HepG2 (cell line): ENCODE results near the gene GDF11. TPM values are rescaled to one million over a fixed set of nuclear protein-coding genes. Genes with fewer than 3 reads are reported as not detected.

Experiments used
- ARHGAP35 ChIP-seq: sonication (generic); formaldehyde crosslinking; IDR thresholded peaks from 2 replicates; pipeline ENCODE4 v1.9.0; 2022; ENCODE audit warnings: mild to moderate bottlenecking, inconsistent platforms, moderate library complexity, missing genetic modification reagents, borderline replicate concordance
- ATF7-NPFF ChIP-seq: sonication (generic); formaldehyde crosslinking; IDR thresholded peaks from 2 replicates; pipeline ENCODE4 v1.8.1; 2023; ENCODE audit warnings: mild to moderate bottlenecking, low read depth, missing genetic modification reagents, moderate library complexity
- CHCHD3 ChIP-seq: sonication (generic); formaldehyde crosslinking; IDR thresholded peaks from 2 replicates; pipeline ENCODE4 v1.8.0; 2022; ENCODE audit warnings: mild to moderate bottlenecking, missing genetic modification reagents, moderate library complexity
- HNRNPK ChIP-seq: fragments of 200-400 bp; formaldehyde crosslinking; IDR thresholded peaks from 2 replicates; pipeline ENCODE4 v1.6.1; 2018; ENCODE audit warnings: low read length, low read depth, moderate library complexity, mild to moderate bottlenecking; ENCODE audit not compliant: poor library complexity, severe bottlenecking
- NFATC3 ChIP-seq: sonication (generic); formaldehyde crosslinking; IDR thresholded peaks from 2 replicates; pipeline ENCODE4 v1.5.1; 2020; ENCODE audit warnings: mild to moderate bottlenecking, missing genetic modification reagents
- POGZ ChIP-seq: sonication (generic); formaldehyde crosslinking; IDR thresholded peaks from 2 replicates; pipeline ENCODE4 v1.4.0; 2020; ENCODE audit warnings: mild to moderate bottlenecking, missing genetic modification reagents
- RCOR2 ChIP-seq: IDR thresholded peaks from 2 replicates; pipeline ENCODE4 v1.6.1; 2016; ENCODE audit warnings: missing biosample characterization, missing genetic modification reagents
- SUZ12 ChIP-seq: fragments of 150-350 bp; IDR thresholded peaks from 2 replicates; pipeline ENCODE4 v1.6.1; 2014; ENCODE audit warnings: low read depth, low read length
- ZBTB10 ChIP-seq: sonication (generic); formaldehyde crosslinking; IDR thresholded peaks from 2 replicates; pipeline ENCODE4 v1.4.0; 2020; ENCODE audit warnings: missing genetic modification reagents, borderline replicate concordance
- ZNF34 ChIP-seq: sonication (generic); formaldehyde crosslinking; IDR thresholded peaks from 2 replicates; pipeline ENCODE4 v1.4.0; 2020; ENCODE audit warnings: mild to moderate bottlenecking, missing genetic modification reagents, borderline replicate concordance
- ZNF446 ChIP-seq: sonication (generic); formaldehyde crosslinking; IDR thresholded peaks from 2 replicates; pipeline ENCODE4 v1.5.0; 2020; ENCODE audit warnings: mild to moderate bottlenecking, missing genetic modification reagents
- ZNF841 ChIP-seq: sonication (generic); formaldehyde crosslinking; IDR thresholded peaks from 2 replicates; pipeline ENCODE4 v1.8.1; 2023; ENCODE audit warnings: missing genetic modification reagents, borderline replicate concordance
- ZSCAN29 ChIP-seq: sonication (generic); formaldehyde crosslinking; conservative IDR thresholded peaks from 2 replicates; pipeline ENCODE4 v1.4.0; 2020; ENCODE audit warnings: mild to moderate bottlenecking, missing genetic modification reagents
- polyA plus RNA-seq, 8 experiments: library from polyadenylated mRNA; depleted of rRNA in 3 of 8; stranded (reverse) in 7 of 8; unstranded in 1 of 8; fragments of >200 nt; fragmentation: Illumina TruSeq in 4 of 8; extraction: Trizol in 4 of 8; gene quantifications; 2 replicates each; pipeline versions ENCODE4 v1.2.1 to v1.2.3, GENCODE V29; 2011 to 2016; ENCODE audit warnings: low read depth in 4 of 8, missing spikeins in 1 of 8, mixed read lengths in 1 of 8; ENCODE audit not compliant: insufficient read depth in 1 of 8
- total RNA-seq, 5 experiments: library from RNA; depleted of rRNA; stranded (reverse); fragments of >200 nt; fragmentation: Illumina TruSeq; extraction: Trizol; gene quantifications; 2 replicates each; pipeline ENCODE4 v1.2.3, GENCODE V29; 2016; ENCODE audit warnings: low read depth in 1 of 5
- TF ChIP-seq, protein P1 (sequence below): fragments of 450-650 bp; IDR thresholded peaks from 2 replicates; pipeline ENCODE4 v1.6.1; 2017
- TF ChIP-seq, protein P2 (sequence below): sonication (generic); formaldehyde crosslinking; IDR thresholded peaks from 2 replicates; pipeline ENCODE4 v1.8.0; 2022; ENCODE audit warnings: missing genetic modification reagents, mild to moderate bottlenecking, moderate library complexity, borderline replicate concordance
- TF ChIP-seq, protein P3 (sequence below), 2 experiments: sonication (generic) in 1 of 2; formaldehyde crosslinking in 1 of 2; IDR thresholded peaks; 2 replicates each; pipeline versions ENCODE4 v1.4.0 to v1.6.1; 2018 to 2020; ENCODE audit warnings: missing genetic modification reagents in 2 of 2, borderline replicate concordance in 1 of 2, low read depth in 1 of 2, mild to moderate bottlenecking in 1 of 2, missing biosample characterization in 1 of 2
- TF ChIP-seq, protein P4 (sequence below): IDR thresholded peaks from 2 replicates; pipeline ENCODE4 v1.6.1; 2012; ENCODE audit warnings: inconsistent platforms

Gene GDF11
- total and polyA plus RNA-seq, 2 of the 13 experiments (the other 11 are each of a cell fraction or from before 2014, with no cell fraction given): 0.63 to 1.5 TPM

- TF ChIP-seq ZNF841 (CRISPR knock-in tag) (no peak), SUZ12 (no peak), ARHGAP35 (CRISPR knock-in tag) (no peak), HNRNPK (peak; percentile 72), RCOR2 (CRISPR knock-in tag) (no peak), ZNF34 (CRISPR knock-in tag) (no peak), ZNF446 (CRISPR knock-in tag) (0 out of 2 replicates have a peak, but pooled peaks have one; percentile 38), ZBTB10 (CRISPR knock-in tag) (peak; percentile 86; the same call in 1 of the 2 replicates), POGZ (CRISPR knock-in tag) (0 out of 2 replicates have a peak, but pooled peaks have one; percentile 25), ZSCAN29 (CRISPR knock-in tag) (no peak), NFATC3 (no peak), CHCHD3 (CRISPR knock-in tag) (no peak), ATF7-NPFF (CRISPR knock-in tag) (peak; percentile 38; the same call in 1 of the 2 replicates)
- TF ChIP-seq, protein P1, sequence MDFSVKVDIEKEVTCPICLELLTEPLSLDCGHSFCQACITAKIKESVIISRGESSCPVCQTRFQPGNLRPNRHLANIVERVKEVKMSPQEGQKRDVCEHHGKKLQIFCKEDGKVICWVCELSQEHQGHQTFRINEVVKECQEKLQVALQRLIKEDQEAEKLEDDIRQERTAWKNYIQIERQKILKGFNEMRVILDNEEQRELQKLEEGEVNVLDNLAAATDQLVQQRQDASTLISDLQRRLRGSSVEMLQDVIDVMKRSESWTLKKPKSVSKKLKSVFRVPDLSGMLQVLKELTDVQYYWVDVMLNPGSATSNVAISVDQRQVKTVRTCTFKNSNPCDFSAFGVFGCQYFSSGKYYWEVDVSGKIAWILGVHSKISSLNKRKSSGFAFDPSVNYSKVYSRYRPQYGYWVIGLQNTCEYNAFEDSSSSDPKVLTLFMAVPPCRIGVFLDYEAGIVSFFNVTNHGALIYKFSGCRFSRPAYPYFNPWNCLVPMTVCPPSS: no peak
- TF ChIP-seq, protein P2, sequence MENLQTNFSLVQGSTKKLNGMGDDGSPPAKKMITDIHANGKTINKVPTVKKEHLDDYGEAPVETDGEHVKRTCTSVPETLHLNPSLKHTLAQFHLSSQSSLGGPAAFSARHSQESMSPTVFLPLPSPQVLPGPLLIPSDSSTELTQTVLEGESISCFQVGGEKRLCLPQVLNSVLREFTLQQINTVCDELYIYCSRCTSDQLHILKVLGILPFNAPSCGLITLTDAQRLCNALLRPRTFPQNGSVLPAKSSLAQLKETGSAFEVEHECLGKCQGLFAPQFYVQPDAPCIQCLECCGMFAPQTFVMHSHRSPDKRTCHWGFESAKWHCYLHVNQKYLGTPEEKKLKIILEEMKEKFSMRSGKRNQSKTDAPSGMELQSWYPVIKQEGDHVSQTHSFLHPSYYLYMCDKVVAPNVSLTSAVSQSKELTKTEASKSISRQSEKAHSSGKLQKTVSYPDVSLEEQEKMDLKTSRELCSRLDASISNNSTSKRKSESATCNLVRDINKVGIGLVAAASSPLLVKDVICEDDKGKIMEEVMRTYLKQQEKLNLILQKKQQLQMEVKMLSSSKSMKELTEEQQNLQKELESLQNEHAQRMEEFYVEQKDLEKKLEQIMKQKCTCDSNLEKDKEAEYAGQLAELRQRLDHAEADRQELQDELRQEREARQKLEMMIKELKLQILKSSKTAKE (CRISPR knock-in tag): peak; percentile 24; the same call in 1 of the 2 replicates
- TF ChIP-seq, protein P3, sequence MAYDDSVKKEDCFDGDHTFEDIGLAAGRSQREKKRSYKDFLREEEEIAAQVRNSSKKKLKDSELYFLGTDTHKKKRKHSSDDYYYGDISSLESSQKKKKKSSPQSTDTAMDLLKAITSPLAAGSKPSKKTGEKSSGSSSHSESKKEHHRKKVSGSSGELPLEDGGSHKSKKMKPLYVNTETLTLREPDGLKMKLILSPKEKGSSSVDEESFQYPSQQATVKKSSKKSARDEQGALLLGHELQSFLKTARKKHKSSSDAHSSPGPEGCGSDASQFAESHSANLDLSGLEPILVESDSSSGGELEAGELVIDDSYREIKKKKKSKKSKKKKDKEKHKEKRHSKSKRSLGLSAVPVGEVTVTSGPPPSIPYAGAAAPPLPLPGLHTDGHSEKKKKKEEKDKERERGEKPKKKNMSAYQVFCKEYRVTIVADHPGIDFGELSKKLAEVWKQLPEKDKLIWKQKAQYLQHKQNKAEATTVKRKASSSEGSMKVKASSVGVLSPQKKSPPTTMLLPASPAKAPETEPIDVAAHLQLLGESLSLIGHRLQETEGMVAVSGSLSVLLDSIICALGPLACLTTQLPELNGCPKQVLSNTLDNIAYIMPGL (CRISPR knock-in tag; IDR thresholded peaks at IDR 0.05; ENCODE audit: borderline replicate concordance in 1 of 2, low read depth in 1 of 2): peak in 1 of 2 experiments; percentile 24; a peak in 1 of 4 replicates
- TF ChIP-seq, protein P4, sequence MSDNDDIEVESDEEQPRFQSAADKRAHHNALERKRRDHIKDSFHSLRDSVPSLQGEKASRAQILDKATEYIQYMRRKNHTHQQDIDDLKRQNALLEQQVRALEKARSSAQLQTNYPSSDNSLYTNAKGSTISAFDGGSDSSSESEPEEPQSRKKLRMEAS: peak; percentile 92
Measured at GRCh38 chr12:55728939-55729818, 13.7 kb upstream of the GDF11 start, which contains the start of gene CD63 (continued).
